Measurements from ENCODE around the gene DNM3. TPM values are rescaled to one million over a fixed set of nuclear protein-coding genes. Genes with fewer than 3 reads are reported as not detected.

DNM3 gene
- total RNA-seq, 3 donors from 2014 or later (not counting 1 experiment from before 2014, with no cell fraction given): 2.5 to 3.3 (median 2.8) TPM

DNA sequence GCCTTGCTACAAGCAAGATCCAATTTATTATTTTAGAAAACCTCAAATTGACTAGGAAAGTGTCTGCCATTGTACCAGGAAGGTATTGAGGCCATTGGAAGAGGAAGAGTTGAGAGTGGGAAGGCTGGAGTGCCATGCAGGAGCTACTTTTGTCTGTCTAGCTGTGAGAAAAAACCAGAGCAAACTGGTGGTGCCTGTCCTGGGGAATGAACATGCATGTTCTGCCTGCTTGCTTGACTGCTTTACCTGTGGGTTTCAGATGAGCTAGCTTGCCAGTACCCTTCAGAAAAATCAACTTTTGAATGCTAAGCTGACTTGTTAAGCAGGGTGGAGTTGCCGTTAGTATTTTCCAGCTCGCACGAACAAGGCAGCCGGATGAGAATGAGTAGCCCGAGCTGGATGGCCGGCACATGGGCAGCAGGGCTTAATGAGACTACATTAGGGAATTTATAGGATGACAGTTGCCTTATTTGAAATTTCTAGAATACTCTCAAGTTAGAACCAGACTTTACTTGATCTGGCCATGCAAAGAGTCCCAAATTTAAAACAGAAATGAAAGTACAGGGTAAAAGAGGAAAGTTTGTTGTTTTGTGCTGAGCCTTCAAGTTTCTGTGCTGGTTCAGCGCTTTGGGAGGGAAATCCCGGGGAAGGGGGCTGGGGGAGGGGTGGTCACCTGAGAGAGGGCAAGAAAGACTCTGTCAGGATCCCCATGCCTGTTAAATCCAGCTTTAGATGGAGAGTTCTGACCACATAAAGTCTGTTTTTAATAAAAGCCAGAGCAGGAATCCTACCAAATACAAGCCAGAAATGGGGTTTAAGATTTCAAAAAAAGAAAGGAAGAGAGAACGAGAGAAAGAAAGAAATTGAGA is 549.6 kb downstream of the DNM3 start:
- no peak overlapping the region for H3K4me3 Mint-ChIP-seq
- WGBS (ENCODE audit: insufficient coverage): 79% methylated on average over 8 of the region's 9 CpGs
- peaks cover 22 to 30% of the 10 kb centered on the region in 2 donors for H3K4me1 Mint-ChIP-seq
- H3K27me3 Mint-ChIP-seq (ENCODE audit: low read depth in 2 of 2): no peaks in the 10 kb centered on the region
- H3K27ac ChIP-seq (ENCODE audit: low read length): peak overlapping the region; percentile 76
- intact Hi-C loops (cut with micrococcal nuclease): no loop called here
- H3K36me3 ChIP-seq (ENCODE audit: control insufficient read depth, insufficient read depth, low read length): no peaks in the 10 kb centered on the region
- no peaks in the 10 kb centered on the region for H3K9me3 Mint-ChIP-seq
- no peaks in the 10 kb centered on the region for H3K27me3 ChIP-seq (ENCODE audit: control insufficient read depth, insufficient read depth, low read length)
- peak overlapping the region in 1 of 2 donors; percentile 26 for H3K27ac Mint-ChIP-seq
- H3K4me3 ChIP-seq (ENCODE audit: low read length): peak overlapping the region; percentile 2
- TF ChIP-seq, protein P1, sequence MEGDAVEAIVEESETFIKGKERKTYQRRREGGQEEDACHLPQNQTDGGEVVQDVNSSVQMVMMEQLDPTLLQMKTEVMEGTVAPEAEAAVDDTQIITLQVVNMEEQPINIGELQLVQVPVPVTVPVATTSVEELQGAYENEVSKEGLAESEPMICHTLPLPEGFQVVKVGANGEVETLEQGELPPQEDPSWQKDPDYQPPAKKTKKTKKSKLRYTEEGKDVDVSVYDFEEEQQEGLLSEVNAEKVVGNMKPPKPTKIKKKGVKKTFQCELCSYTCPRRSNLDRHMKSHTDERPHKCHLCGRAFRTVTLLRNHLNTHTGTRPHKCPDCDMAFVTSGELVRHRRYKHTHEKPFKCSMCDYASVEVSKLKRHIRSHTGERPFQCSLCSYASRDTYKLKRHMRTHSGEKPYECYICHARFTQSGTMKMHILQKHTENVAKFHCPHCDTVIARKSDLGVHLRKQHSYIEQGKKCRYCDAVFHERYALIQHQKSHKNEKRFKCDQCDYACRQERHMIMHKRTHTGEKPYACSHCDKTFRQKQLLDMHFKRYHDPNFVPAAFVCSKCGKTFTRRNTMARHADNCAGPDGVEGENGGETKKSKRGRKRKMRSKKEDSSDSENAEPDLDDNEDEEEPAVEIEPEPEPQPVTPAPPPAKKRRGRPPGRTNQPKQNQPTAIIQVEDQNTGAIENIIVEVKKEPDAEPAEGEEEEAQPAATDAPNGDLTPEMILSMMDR (IDR thresholded peaks at IDR 0.05): no peak
- ATAC-seq (no peak), DNase-seq (no peak)
- peaks cover 17% of the 10 kb centered on the region for H3K4me1 ChIP-seq (ENCODE audit: control insufficient read depth, insufficient read depth, low read length)
- no peaks in the 10 kb centered on the region for H3K36me3 Mint-ChIP-seq
- H3K9me3 ChIP-seq (ENCODE audit: control insufficient read depth, insufficient read depth, low read length): no peaks in the 10 kb centered on the region

DNA sequence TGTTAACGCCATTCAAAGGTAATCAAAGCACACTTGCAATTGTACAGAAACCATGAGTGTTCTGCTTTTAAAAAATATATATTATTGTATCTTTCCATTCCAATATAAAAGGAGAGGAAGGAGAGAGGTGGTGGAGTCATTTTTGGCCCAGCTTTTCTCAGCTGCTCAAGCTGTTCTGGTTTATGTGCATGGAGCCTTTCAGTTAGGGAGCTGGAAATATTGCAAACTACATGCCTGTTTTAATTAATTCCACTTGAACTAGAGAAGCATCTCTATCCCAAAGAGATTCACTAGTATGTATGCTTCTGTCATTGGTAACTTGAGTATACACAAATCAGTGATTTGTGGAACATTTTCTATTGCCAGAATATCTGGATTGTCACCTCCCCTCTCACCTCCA is 550.7 kb downstream of the DNM3 start:
- Histone ChIP-seq H3K27ac (ENCODE audit: low read length) (peak overlapping the region; percentile 76), H3K36me3 (ENCODE audit: control insufficient read depth, insufficient read depth, low read length) (no peaks in the 10 kb centered on the region), H3K4me3 (ENCODE audit: low read length) (no peak overlapping the region), H3K9me3 (ENCODE audit: control insufficient read depth, insufficient read depth, low read length) (no peaks in the 10 kb centered on the region), H3K4me1 (ENCODE audit: control insufficient read depth, insufficient read depth, low read length) (peaks cover 17% of the 10 kb centered on the region), H3K27me3 (ENCODE audit: control insufficient read depth, insufficient read depth, low read length) (no peaks in the 10 kb centered on the region)
- H3K27ac Mint-ChIP-seq: no peak overlapping the region
- intact Hi-C loops (cut with micrococcal nuclease): no loop called here
- H3K4me3 Mint-ChIP-seq: no peak overlapping the region
- no peak for ATAC-seq
- DNase-seq: no peak
- H3K4me1 Mint-ChIP-seq: peaks cover 22 to 30% of the 10 kb centered on the region in 2 donors
- no peaks in the 10 kb centered on the region for H3K27me3 Mint-ChIP-seq (ENCODE audit: low read depth in 2 of 2)
- H3K9me3 Mint-ChIP-seq: no peaks in the 10 kb centered on the region
- TF ChIP-seq, protein P1 (IDR thresholded peaks at IDR 0.05): no peak
- H3K36me3 Mint-ChIP-seq: no peaks in the 10 kb centered on the region
- no CpG with 5 or more reads among the region's 1 CpG for WGBS (ENCODE audit: insufficient coverage)

DNA sequence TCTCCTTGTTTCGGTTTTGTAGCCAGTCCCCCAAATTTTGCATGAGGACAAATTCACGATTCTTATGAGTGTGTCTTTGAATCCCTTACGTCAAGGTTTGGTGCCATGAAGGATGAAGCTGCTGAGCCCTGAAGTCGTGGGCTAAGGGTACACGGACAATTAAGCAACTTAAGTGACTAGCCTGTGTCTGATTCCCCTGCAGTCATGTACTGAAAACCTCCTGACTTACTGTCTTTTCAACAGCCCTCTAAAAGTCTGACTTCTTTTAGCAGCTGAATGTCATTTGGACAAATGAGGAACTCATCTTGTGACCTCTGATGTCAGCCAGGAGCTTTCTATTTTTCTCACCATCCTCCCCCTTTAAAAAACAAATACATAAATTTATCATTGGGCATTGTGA is 552.1 kb downstream of the DNM3 start:
- ATAC-seq: no peak
- H3K27ac Mint-ChIP-seq: peak overlapping the region; percentile 77 to 90
- Histone ChIP-seq H3K4me1 (ENCODE audit: control insufficient read depth, insufficient read depth, low read length) (peaks cover 17% of the 10 kb centered on the region), H3K36me3 (ENCODE audit: control insufficient read depth, insufficient read depth, low read length) (no peaks in the 10 kb centered on the region), H3K4me3 (ENCODE audit: low read length) (no peak overlapping the region), H3K27ac (ENCODE audit: low read length) (peak overlapping the region; percentile 80), H3K27me3 (ENCODE audit: control insufficient read depth, insufficient read depth, low read length) (no peaks in the 10 kb centered on the region), H3K9me3 (ENCODE audit: control insufficient read depth, insufficient read depth, low read length) (no peaks in the 10 kb centered on the region)
- 80% methylated on average over 5 of the region's 5 CpGs for WGBS (ENCODE audit: insufficient coverage)
- H3K36me3 Mint-ChIP-seq: no peaks in the 10 kb centered on the region
- peak overlapping the region; percentile 25 for H3K4me3 Mint-ChIP-seq
- H3K9me3 Mint-ChIP-seq: no peaks in the 10 kb centered on the region
- DNase-seq: no peak
- no peaks in the 10 kb centered on the region for H3K27me3 Mint-ChIP-seq (ENCODE audit: low read depth in 2 of 2)
- TF ChIP-seq, protein P1 (IDR thresholded peaks at IDR 0.05): no peak
- H3K4me1 Mint-ChIP-seq: peaks cover 26 to 33% of the 10 kb centered on the region in 2 donors
- intact Hi-C loops (cut with micrococcal nuclease): no loop called here
